HepG2 (cell line): ENCODE measurements around the gene NFE2L1. TPM values are rescaled to one million over a fixed set of nuclear protein-coding genes. Genes with fewer than 3 reads are reported as not detected.

Experiments
- ARID3A ChIP-seq: IDR thresholded peaks from 2 replicates; pipeline ENCODE4 v1.6.1; 2012; ENCODE audit warnings: low read depth, low read length, improper control_type of control experiment
- ELF3 ChIP-seq: IDR thresholded peaks from 2 replicates; pipeline ENCODE4 v1.6.1; 2016; ENCODE audit warnings: missing genetic modification reagents, missing compliant biosample characterization
- ETV6 ChIP-seq: sonication (generic); formaldehyde crosslinking; conservative IDR thresholded peaks from 2 replicates; pipeline ENCODE4 v1.4.0; 2020; ENCODE audit warnings: missing genetic modification reagents
- HNRNPUL1 ChIP-seq: fragments of 200-400 bp; formaldehyde crosslinking; IDR thresholded peaks from 2 replicates; pipeline ENCODE4 v1.6.1; 2017; ENCODE audit warnings: low read depth, mild to moderate bottlenecking, low read length, moderate library complexity
- HOXA3 ChIP-seq: sonication (generic); formaldehyde crosslinking; IDR thresholded peaks from 2 replicates; pipeline ENCODE4 v1.5.0; 2020; ENCODE audit warnings: missing genetic modification reagents
- MAX ChIP-seq: IDR thresholded peaks from 2 replicates; pipeline ENCODE4 v1.6.1; 2012; ENCODE audit warnings: inconsistent platforms
- MED1 ChIP-seq: sonication (generic); formaldehyde crosslinking; IDR thresholded peaks from 2 replicates; pipeline ENCODE4 v1.4.0; 2020; ENCODE audit warnings: missing genetic modification reagents
- NCOA1 ChIP-seq: sonication (generic); formaldehyde crosslinking; IDR thresholded peaks from 2 replicates; pipeline ENCODE4 v1.9.0; 2021; ENCODE audit warnings: missing genetic modification reagents
- NR1H2 ChIP-seq: sonication (generic); formaldehyde crosslinking; IDR thresholded peaks from 2 replicates; pipeline ENCODE4 v1.8.1; 2022; ENCODE audit warnings: low read depth, missing genetic modification reagents, borderline replicate concordance
- NR3C1 ChIP-seq: sonication (generic); formaldehyde crosslinking; IDR thresholded peaks from 2 replicates; pipeline ENCODE4 v1.4.0; 2020; ENCODE audit warnings: missing genetic modification reagents
- PLRG1 ChIP-seq: fragments of 450-650 bp; conservative IDR thresholded peaks from 2 replicates; pipeline ENCODE4 v1.6.1; 2016
- RBFOX2 ChIP-seq: fragments of 200-400 bp; formaldehyde crosslinking; IDR thresholded peaks from 2 replicates; pipeline ENCODE4 v1.6.1; 2017; ENCODE audit warnings: low read depth, mild to moderate bottlenecking, low read length
- SALL2 ChIP-seq: sonication (generic); formaldehyde crosslinking; IDR thresholded peaks from 2 replicates; pipeline ENCODE4 v1.8.1; 2023; ENCODE audit warnings: mild to moderate bottlenecking, missing genetic modification reagents, inconsistent platforms
- SETDB1 ChIP-seq: sonication (generic); formaldehyde crosslinking; IDR thresholded peaks from 2 replicates; pipeline ENCODE4 v1.5.1; 2020; ENCODE audit warnings: missing genetic modification reagents, mild to moderate bottlenecking, borderline replicate concordance
- SOX6 ChIP-seq, 2 experiments: fragments of 450-650 bp in 1 of 2; sonication (generic) in 1 of 2; formaldehyde crosslinking in 1 of 2; IDR thresholded peaks; 2 replicates each; pipeline versions ENCODE4 v1.4.0 to v1.6.1; 2017 to 2020; ENCODE audit warnings: antibody characterized with exemption in 1 of 2, mild to moderate bottlenecking in 1 of 2, missing genetic modification reagents in 1 of 2
- TBL1XR1 ChIP-seq: fragments of 150-350 bp; IDR thresholded peaks from 2 replicates; pipeline ENCODE4 v1.6.1; 2014; ENCODE audit warnings: borderline replicate concordance, low read length; ENCODE audit not compliant: partially characterized antibody
- TGIF2 ChIP-seq: IDR thresholded peaks from 2 replicates; pipeline ENCODE4 v1.6.1; 2016; ENCODE audit warnings: control low read depth, missing compliant biosample characterization
- WIZ ChIP-seq: sonication (generic); formaldehyde crosslinking; IDR thresholded peaks from 2 replicates; pipeline ENCODE4 v1.5.1; 2020; ENCODE audit warnings: mild to moderate bottlenecking, missing genetic modification reagents
- ZC3H13 ChIP-seq: sonication (generic); formaldehyde crosslinking; IDR thresholded peaks from 2 replicates; pipeline ENCODE4 v1.8.1; 2023; ENCODE audit warnings: mild to moderate bottlenecking, missing genetic modification reagents, moderate library complexity
- ZFP62 ChIP-seq: sonication (generic); formaldehyde crosslinking; IDR thresholded peaks from 2 replicates; pipeline ENCODE4 v1.4.0; 2020; ENCODE audit warnings: missing genetic modification reagents
- ZMAT3 ChIP-seq: sonication (generic); formaldehyde crosslinking; conservative IDR thresholded peaks from 2 replicates; pipeline ENCODE4 v1.7.0; 2021; ENCODE audit warnings: missing genetic modification reagents
- ZNF331 ChIP-seq: sonication (generic); formaldehyde crosslinking; IDR thresholded peaks from 2 replicates; pipeline ENCODE4 v1.4.0; 2020; ENCODE audit warnings: missing genetic modification reagents
- ZNF430 ChIP-seq: sonication (generic); formaldehyde crosslinking; IDR thresholded peaks from 2 replicates; pipeline ENCODE4 v1.9.0; 2021; ENCODE audit warnings: mild to moderate bottlenecking, missing genetic modification reagents
- ZNF451 ChIP-seq: sonication (generic); formaldehyde crosslinking; IDR thresholded peaks from 2 replicates; pipeline ENCODE4 v1.5.0; 2020; ENCODE audit warnings: mild to moderate bottlenecking, missing genetic modification reagents
- ZNF605 ChIP-seq: sonication (generic); formaldehyde crosslinking; IDR thresholded peaks from 2 replicates; pipeline ENCODE4 v1.8.0; 2022; ENCODE audit warnings: mild to moderate bottlenecking, missing genetic modification reagents
- ZNF619 ChIP-seq: sonication (generic); formaldehyde crosslinking; IDR thresholded peaks from 2 replicates; pipeline ENCODE4 v1.4.0; 2020; ENCODE audit warnings: mild to moderate bottlenecking, missing genetic modification reagents
- ZSCAN5A ChIP-seq: sonication (generic); formaldehyde crosslinking; IDR thresholded peaks from 2 replicates; pipeline ENCODE4 v1.8.0; 2022; ENCODE audit warnings: mild to moderate bottlenecking, missing genetic modification reagents, borderline replicate concordance
- polyA plus RNA-seq, 8 experiments: library from polyadenylated mRNA; depleted of rRNA in 3 of 8; stranded (reverse) in 7 of 8; unstranded in 1 of 8; fragments of >200 nt; fragmentation: Illumina TruSeq in 4 of 8; extraction: Trizol in 4 of 8; gene quantifications; 2 replicates each; pipeline versions ENCODE4 v1.2.1 to v1.2.3, GENCODE V29; 2011 to 2016; ENCODE audit warnings: low read depth in 4 of 8, missing spikeins in 1 of 8, mixed read lengths in 1 of 8; ENCODE audit not compliant: insufficient read depth in 1 of 8
- total RNA-seq, 5 experiments: library from RNA; depleted of rRNA; stranded (reverse); fragments of >200 nt; fragmentation: Illumina TruSeq; extraction: Trizol; gene quantifications; 2 replicates each; pipeline ENCODE4 v1.2.3, GENCODE V29; 2016; ENCODE audit warnings: low read depth in 1 of 5
- TF ChIP-seq, protein P1 (sequence below): sonication (generic); formaldehyde crosslinking; IDR thresholded peaks from 2 replicates; pipeline ENCODE4 v1.4.0; 2020; ENCODE audit warnings: missing genetic modification reagents

The NFE2L1 gene
- total and polyA plus RNA-seq, 2 of the 13 experiments (the other 11 are each of a cell fraction or from before 2014, with no cell fraction given): 67.0 to 234 TPM

DNA sequence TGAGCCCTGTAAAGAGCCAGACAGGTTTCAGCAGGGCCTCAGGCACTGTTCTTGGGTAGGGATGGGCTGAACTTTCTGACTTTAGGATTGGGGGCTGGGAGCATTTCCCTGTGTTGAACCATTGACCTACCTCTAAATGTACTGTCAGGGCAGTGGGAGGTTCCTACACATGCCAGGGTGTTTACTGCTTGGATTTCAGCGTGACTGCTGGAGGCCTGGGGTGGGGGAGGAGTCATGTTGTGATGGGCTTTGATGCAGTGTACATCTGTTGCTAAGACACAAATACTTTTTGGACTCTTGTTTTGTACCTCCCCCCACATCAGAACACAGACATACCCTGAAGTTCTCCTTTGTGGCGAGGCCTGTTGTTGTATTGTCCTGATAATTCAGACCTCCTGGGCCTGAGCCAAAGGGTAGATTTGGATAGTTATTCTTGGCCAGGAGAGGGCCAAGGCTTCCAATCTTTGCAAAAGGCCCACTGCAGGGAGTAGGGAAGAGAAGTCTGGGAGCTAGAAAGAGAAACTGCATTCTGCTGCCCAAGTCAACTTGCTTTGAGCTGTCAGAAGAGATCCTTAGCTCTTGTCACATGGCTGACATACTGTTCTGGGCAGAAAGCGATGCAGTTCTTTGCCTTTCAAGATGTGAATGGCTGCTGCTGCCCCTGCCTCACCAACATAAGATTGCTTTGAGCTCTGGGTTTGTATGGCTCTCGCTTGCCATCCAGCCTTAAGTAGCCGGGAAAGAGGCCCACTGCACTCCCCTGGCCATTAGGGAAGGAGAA, 3.7 kb downstream of the NFE2L1 start (continued):
- TF ChIP-seq HOXA3 (CRISPR knock-in tag): peak; percentile 35; the same call in 1 of the 2 replicates
- TF ChIP-seq NR1H2 (CRISPR knock-in tag): no peak
- TF ChIP-seq ARID3A: 0 out of 2 replicates have a peak, but pooled peaks have one; percentile 23
- 0 out of 2 replicates have a peak, but pooled peaks have one; percentile 25 for TF ChIP-seq ZSCAN5A (CRISPR knock-in tag)
- no peak for TF ChIP-seq ETV6 (CRISPR knock-in tag)
- TF ChIP-seq ZNF451: 0 out of 2 replicates have a peak, but pooled peaks have one; percentile 38
- 0 out of 2 replicates have a peak, but pooled peaks have one; percentile 62 for TF ChIP-seq TGIF2 (CRISPR knock-in tag)
- no peak for TF ChIP-seq ZC3H13 (CRISPR knock-in tag)
- TF ChIP-seq MED1 (CRISPR knock-in tag): peak; percentile 45; the same call in 1 of the 2 replicates
- TF ChIP-seq ZNF619 (CRISPR knock-in tag): no peak
- TF ChIP-seq ZFP62 (CRISPR knock-in tag): no peak
- peak; percentile 79 for TF ChIP-seq MAX
- 0 out of 2 replicates have a peak, but pooled peaks have one; percentile 16 for TF ChIP-seq ZNF430 (CRISPR knock-in tag)
- no peak for TF ChIP-seq TBL1XR1
- TF ChIP-seq ELF3 (CRISPR knock-in tag): no peak; the same call in 1 of the 2 replicates
- TF ChIP-seq ZNF605 (CRISPR knock-in tag): no peak
- no peak for TF ChIP-seq RBFOX2
- no peak for TF ChIP-seq PLRG1
- TF ChIP-seq HNRNPUL1: no peak
- TF ChIP-seq, protein P1, sequence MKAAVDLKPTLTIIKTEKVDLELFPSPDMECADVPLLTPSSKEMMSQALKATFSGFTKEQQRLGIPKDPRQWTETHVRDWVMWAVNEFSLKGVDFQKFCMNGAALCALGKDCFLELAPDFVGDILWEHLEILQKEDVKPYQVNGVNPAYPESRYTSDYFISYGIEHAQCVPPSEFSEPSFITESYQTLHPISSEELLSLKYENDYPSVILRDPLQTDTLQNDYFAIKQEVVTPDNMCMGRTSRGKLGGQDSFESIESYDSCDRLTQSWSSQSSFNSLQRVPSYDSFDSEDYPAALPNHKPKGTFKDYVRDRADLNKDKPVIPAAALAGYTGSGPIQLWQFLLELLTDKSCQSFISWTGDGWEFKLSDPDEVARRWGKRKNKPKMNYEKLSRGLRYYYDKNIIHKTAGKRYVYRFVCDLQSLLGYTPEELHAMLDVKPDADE (CRISPR knock-in tag): no peak
- no peak for TF ChIP-seq SOX6 (IDR thresholded peaks at IDR 0.05)
- peak; percentile 56 for TF ChIP-seq SOX6 (CRISPR knock-in tag; IDR thresholded peaks at IDR 0.05)
- no peak for TF ChIP-seq SETDB1
- no peak for TF ChIP-seq WIZ (CRISPR knock-in tag)
- TF ChIP-seq ZMAT3 (CRISPR knock-in tag): 0 out of 2 replicates have a peak, but pooled peaks have one; percentile 51
- TF ChIP-seq SALL2 (CRISPR knock-in tag): no peak
- TF ChIP-seq ZNF331: 0 out of 2 replicates have a peak, but pooled peaks have one; percentile 4
- no peak for TF ChIP-seq NR3C1 (CRISPR knock-in tag)
- no peak for TF ChIP-seq NCOA1 (CRISPR knock-in tag)
